Peyer's patch (tissue), 4 donors: ENCODE data around the gene HNRNPM.

Experiments
- POLR2A ChIP-seq, 2 donors: fragments of 450-650 bp; IDR thresholded peaks; one replicate each; pipeline ENCODE4 v1.5.1; 2017; ENCODE audit warnings: antibody characterized with exemption in 2 of 2, mild to moderate bottlenecking in 2 of 2, moderate library complexity in 2 of 2
- TF ChIP-seq, protein P1 (sequence below), 6 experiments: fragments of 450-650 bp in 4 of 6; fragments of 200-600 bp in 2 of 6; sonication (generic) in 1 of 6; IDR thresholded peaks; one replicate each; pipeline ENCODE4 v1.5.1; 2017 to 2019; ENCODE audit warnings: antibody characterized with exemption in 6 of 6, mild to moderate bottlenecking in 3 of 6, moderate library complexity in 1 of 6

DNA sequence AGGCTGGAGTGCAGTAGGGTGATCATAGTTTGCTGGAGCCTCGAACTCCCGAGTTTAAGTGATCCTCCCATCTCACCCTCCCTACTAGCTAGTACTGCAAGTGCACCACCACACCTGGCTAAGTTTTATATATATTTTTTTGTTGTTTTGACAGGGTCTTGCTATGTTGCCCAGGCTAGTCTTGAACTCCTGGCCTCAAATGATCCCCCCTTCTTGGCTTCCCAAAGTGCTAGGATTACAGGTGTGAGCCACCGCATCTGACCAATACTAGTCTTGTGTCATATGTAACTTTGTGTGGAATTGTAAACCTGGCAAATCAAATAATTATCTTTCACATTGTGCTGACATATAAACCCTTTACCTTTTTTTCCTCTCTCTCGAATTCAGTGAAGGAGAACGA lies 10.2 kb downstream of the HNRNPM start:
- TF ChIP-seq, protein P1, sequence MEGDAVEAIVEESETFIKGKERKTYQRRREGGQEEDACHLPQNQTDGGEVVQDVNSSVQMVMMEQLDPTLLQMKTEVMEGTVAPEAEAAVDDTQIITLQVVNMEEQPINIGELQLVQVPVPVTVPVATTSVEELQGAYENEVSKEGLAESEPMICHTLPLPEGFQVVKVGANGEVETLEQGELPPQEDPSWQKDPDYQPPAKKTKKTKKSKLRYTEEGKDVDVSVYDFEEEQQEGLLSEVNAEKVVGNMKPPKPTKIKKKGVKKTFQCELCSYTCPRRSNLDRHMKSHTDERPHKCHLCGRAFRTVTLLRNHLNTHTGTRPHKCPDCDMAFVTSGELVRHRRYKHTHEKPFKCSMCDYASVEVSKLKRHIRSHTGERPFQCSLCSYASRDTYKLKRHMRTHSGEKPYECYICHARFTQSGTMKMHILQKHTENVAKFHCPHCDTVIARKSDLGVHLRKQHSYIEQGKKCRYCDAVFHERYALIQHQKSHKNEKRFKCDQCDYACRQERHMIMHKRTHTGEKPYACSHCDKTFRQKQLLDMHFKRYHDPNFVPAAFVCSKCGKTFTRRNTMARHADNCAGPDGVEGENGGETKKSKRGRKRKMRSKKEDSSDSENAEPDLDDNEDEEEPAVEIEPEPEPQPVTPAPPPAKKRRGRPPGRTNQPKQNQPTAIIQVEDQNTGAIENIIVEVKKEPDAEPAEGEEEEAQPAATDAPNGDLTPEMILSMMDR (IDR thresholded peaks at IDR 0.05), result no peak
- no peak for TF ChIP-seq POLR2A (IDR thresholded peaks at IDR 0.05)
